ENCODE measurements around the gene KLC4. TPM values are rescaled to one million over a fixed set of nuclear protein-coding genes. Genes with fewer than 3 reads are reported as not detected.

The KLC4 gene
- total RNA-seq, 2 experiments from 2014 or later = 10.6 to 11.5 TPM

GRCh38 chr6:43124481-43124880 lies 65.0 kb downstream of the KLC4 start:
- TF ChIP-seq CTCF (IDR thresholded peaks at IDR 0.05) = no peak
- Mint-ChIP-seq H3K36me3 (ENCODE audit: low read depth) (no peaks in the 10 kb centered on the region), H3K27me3 (no peaks in the 10 kb centered on the region), H3K9me3 (no peaks in the 10 kb centered on the region), H3K27ac (no peak overlapping the region), H3K4me3 (no peak overlapping the region), H3K4me1 (ENCODE audit: low read depth) (no peaks in the 10 kb centered on the region)
- ChIA-PET POLR2A (interaction anchor here (1.0 kb wide), 1 partner anchor 19 kb away, joined by 3 read pairs; no protein-coding TSS in a partner anchor), CTCF (interaction anchor here (3.8 kb wide), 1 partner anchor 19 kb away, joined by 15 read pairs; no protein-coding TSS in a partner anchor)
- DNase-seq (no peak), ATAC-seq (no peak)
- intact Hi-C loops (cut with micrococcal nuclease) = no loop called here

Other genes starting within 250 kb of the KLC4 start
- gene RPL7L1, start 180.0 kb upstream of the KLC4 start, total RNA-seq = 100 to 1,000 TPM; 135 to 137 TPM
- not detected for gene PTCRA, start 143.6 kb upstream of the KLC4 start, total RNA-seq
- gene CNPY3, start 130.2 kb upstream of the KLC4 start, total RNA-seq = 10 to 100 TPM; 46.2 to 46.8 TPM
- gene GNMT, start 98.9 kb upstream of the KLC4 start, total RNA-seq = under 1 TPM; 0.25 to 0.38 TPM
- gene PEX6, start 80.5 kb upstream of the KLC4 start, total RNA-seq = 1 to 10 TPM; 7.3 to 9.0 TPM
- gene PPP2R5D, start 75.1 kb upstream of the KLC4 start, total RNA-seq = 10 to 100 TPM; 41.6 to 47.5 TPM
- 10 to 100 TPM; 84.8 to 92.3 TPM for gene MEA1, start 45.7 kb upstream of the KLC4 start, total RNA-seq
- 10 to 100 TPM; 58.6 to 64.0 TPM for gene KLHDC3, start 45.4 kb upstream of the KLC4 start, total RNA-seq
- 10 to 100 TPM; 47.9 to 48.0 TPM for gene RRP36, start 38.0 kb upstream of the KLC4 start, total RNA-seq
- 10 to 100 TPM; 13.9 TPM for gene CUL7, start 5.8 kb upstream of the KLC4 start, total RNA-seq
- 100 to 1,000 TPM; 108 TPM for gene MRPL2, start 197 bp upstream of the KLC4 start, total RNA-seq
- 1 to 10 TPM; 3.8 to 4.1 TPM for gene PTK7, start 16.7 kb downstream of the KLC4 start, total RNA-seq
- 10 to 100 TPM; 34.5 to 35.4 TPM for gene SRF, start 111.6 kb downstream of the KLC4 start, total RNA-seq
- gene CUL9, start 122.6 kb downstream of the KLC4 start, total RNA-seq = 10 to 100 TPM; 38.8 to 43.1 TPM
- 10 to 100 TPM; 86.2 to 86.5 TPM for gene DNPH1, start 169.8 kb downstream of the KLC4 start, total RNA-seq
- gene TTBK1, start 183.8 kb downstream of the KLC4 start, total RNA-seq = under 1 TPM; 0.09 to 0.11 TPM
- not detected for gene SLC22A7, start 238.6 kb downstream of the KLC4 start, total RNA-seq
- gene CRIP3, start 249.2 kb downstream of the KLC4 start, total RNA-seq = 1 to 10 TPM; 2.2 to 2.4 TPM

Data from activated CD8-positive, alpha-beta T cell treated with anti-CD3 and anti-CD28 coated beads for 36 hours (primary cell).